Fibroblast of lung (primary cell): ENCODE data around the gene VAV1. TPM values are rescaled to one million over a fixed set of nuclear protein-coding genes. Genes with fewer than 3 reads are reported as not detected.

Source experiments
- DNase-seq, 2 donors: peaks; one replicate each; pipeline versions ENCODE4 v3.0.0 to v3.0.0-alpha.2; 2010; ENCODE audit warnings: low read depth in 2 of 2
- H2AFZ ChIP-seq: 2 replicates; pipeline ENCODE4 v1.5.1; 2012; ENCODE audit warnings: low read length, control low read depth, inconsistent platforms
- H3K27ac ChIP-seq: 2 replicates; pipeline ENCODE4 v1.5.1; 2011; ENCODE audit warnings: low read length, control low read depth; ENCODE audit not compliant: insufficient read depth
- H3K27me3 ChIP-seq: 2 replicates; pipeline ENCODE4 v1.5.1; 2011; ENCODE audit warnings: mild to moderate bottlenecking, low read length; ENCODE audit not compliant: control insufficient read depth, insufficient read depth
- H3K36me3 ChIP-seq: 2 replicates; pipeline ENCODE4 v1.5.1; 2011; ENCODE audit warnings: low read length; ENCODE audit not compliant: control insufficient read depth, insufficient read depth
- H3K4me1 ChIP-seq: 2 replicates; pipeline ENCODE4 v1.5.1; 2011; ENCODE audit warnings: low read length; ENCODE audit not compliant: control insufficient read depth, insufficient read depth; ENCODE audit errors: extremely low read depth
- H3K4me2 ChIP-seq: 2 replicates; pipeline ENCODE4 v1.5.1; 2011; ENCODE audit warnings: low read length, control low read depth; ENCODE audit not compliant: insufficient read depth; ENCODE audit errors: extremely low read depth
- H3K4me3 ChIP-seq, 4 experiments: fragments of 200-600 bp in 1 of 4; sonication (generic) in 1 of 4; replicated peaks in 1 of 4; 2 replicates each; pipeline ENCODE4 v1.5.1; 2011 to 2016; ENCODE audit warnings: low read length in 4 of 4, low read depth in 3 of 4, mild to moderate bottlenecking in 3 of 4, control low read depth in 2 of 4, inconsistent platforms in 1 of 4, mixed read lengths in 1 of 4; ENCODE audit not compliant: insufficient read depth in 1 of 4; ENCODE audit errors: control extremely low read depth in 1 of 4
- H3K79me2 ChIP-seq: 2 replicates; pipeline ENCODE4 v1.5.1; 2012; ENCODE audit warnings: mild to moderate bottlenecking, low read length, inconsistent platforms; ENCODE audit not compliant: control insufficient read depth, insufficient read depth
- H3K9ac ChIP-seq: 2 replicates; pipeline ENCODE4 v1.5.1; 2011; ENCODE audit warnings: mild to moderate bottlenecking, low read length, control low read depth; ENCODE audit not compliant: insufficient read depth
- H3K9me3 ChIP-seq: 2 replicates; pipeline ENCODE4 v1.5.1; 2012; ENCODE audit warnings: low read depth, low read length; ENCODE audit not compliant: control insufficient read depth, insufficient read depth
- H4K20me1 ChIP-seq: 2 replicates; pipeline ENCODE4 v1.5.1; 2011; ENCODE audit warnings: low read length; ENCODE audit not compliant: control insufficient read depth, insufficient read depth; ENCODE audit errors: extremely low read depth
- CTCF ChIP-seq, 2 donors: IDR thresholded peaks in 1 of 2; conservative IDR thresholded peaks in 1 of 2; 1 replicate in 1 of 2; 2 replicates in 1 of 2; pipeline ENCODE4 v1.5.1; 2011 to 2012; ENCODE audit warnings: low read length in 2 of 2, control low read depth in 1 of 2, inconsistent platforms in 1 of 2, low read depth in 1 of 2, mild to moderate bottlenecking in 1 of 2
- EZH2 ChIP-seq: IDR thresholded peaks from 2 replicates; pipeline ENCODE4 v1.5.1; 2012; ENCODE audit warnings: low read length, control low read depth, mild to moderate bottlenecking; ENCODE audit errors: missing control alignments
- polyA plus RNA-seq, 2 donors: library from polyadenylated mRNA; depleted of rRNA in 1 of 2; stranded (reverse) in 1 of 2; unstranded in 1 of 2; fragments of >200 nt; gene quantifications; 2 replicates each; pipeline ENCODE4 v1.2.1, GENCODE V29; 2011 to 2012; ENCODE audit warnings: missing spikeins in 1 of 2
- total RNA-seq: library from RNA; depleted of rRNA; stranded (reverse); fragments of >200 nt; gene quantifications from 2 replicates; pipeline ENCODE4 v1.2.1, GENCODE V29; 2014

VAV1 gene
- total and polyA plus RNA-seq, 2 donors (not counting 1 experiment from before 2014, with no cell fraction given) = not detected

DNA sequence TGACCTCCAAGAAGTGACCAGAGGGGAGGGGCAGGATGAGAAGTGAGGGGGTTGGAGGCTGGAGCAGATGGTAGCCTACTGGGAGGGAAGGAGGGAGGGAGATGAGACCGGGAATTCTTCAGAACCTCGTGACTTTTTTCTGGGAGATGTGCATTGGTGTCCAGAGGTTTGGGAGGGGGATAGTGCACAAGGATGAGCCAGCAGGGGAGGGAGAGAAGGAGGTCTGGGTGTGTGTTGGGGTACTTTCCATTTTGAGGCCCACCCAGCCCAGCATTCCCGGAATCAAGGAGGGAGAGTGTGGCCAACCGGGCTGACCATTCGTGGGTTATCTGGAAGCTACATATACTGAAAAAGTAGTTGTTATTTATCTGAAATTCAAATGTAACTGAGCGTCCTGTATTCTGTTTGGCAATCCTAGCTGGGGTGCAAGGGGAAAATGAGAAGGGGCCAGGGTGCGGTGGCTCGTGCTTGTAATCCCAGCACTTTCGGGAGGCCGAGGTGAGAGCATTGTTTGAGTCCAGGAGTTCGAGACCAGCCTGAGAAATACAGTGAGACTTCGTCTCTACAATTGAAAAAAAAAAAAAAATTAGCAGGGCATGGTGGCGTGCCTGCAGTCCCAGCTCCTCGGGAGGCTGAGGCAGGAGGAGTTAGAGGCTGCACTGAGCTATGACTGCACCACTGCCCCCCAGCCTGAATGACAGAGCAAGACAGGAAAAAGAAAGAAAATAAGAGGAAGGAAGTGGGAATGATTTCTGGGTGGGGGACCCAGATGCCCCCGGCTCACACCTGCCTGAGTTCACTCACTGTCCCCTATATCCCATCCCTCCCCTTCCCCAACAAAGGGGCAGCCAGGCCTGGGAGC, 47.6 kb upstream of the VAV1 start:
- H2AFZ ChIP-seq = no peak overlapping the region
- TF ChIP-seq EZH2 (no peak), CTCF (conservative IDR thresholded peaks at IDR 0.05 in 1 of 2, IDR thresholded peaks at IDR 0.05 in 1 of 2; ENCODE audit: low read depth in 1 of 2, low read length in 2 of 2) (no peak)
- H3K79me2 ChIP-seq = no peaks in the 10 kb centered on the region
- H3K4me2 ChIP-seq = no peak overlapping the region
- H3K27me3 ChIP-seq = no peaks in the 10 kb centered on the region
- no peak overlapping the region for H3K4me3 ChIP-seq
- no peaks in the 10 kb centered on the region for H3K4me1 ChIP-seq
- no peak for DNase-seq
- H3K27ac ChIP-seq = no peak overlapping the region
- H4K20me1 ChIP-seq = no peaks in the 10 kb centered on the region
- H3K9me3 ChIP-seq = no peaks in the 10 kb centered on the region
- no peaks in the 10 kb centered on the region for H3K36me3 ChIP-seq
- no peak overlapping the region for H3K9ac ChIP-seq

GRCh38 chr19:6725513-6726231, 46.8 kb upstream of the VAV1 start:
- Histone ChIP-seq H2AFZ (no peak overlapping the region), H3K4me3 (no peak overlapping the region), H3K79me2 (no peaks in the 10 kb centered on the region), H4K20me1 (no peaks in the 10 kb centered on the region), H3K9ac (no peak overlapping the region), H3K36me3 (no peaks in the 10 kb centered on the region), H3K27ac (no peak overlapping the region), H3K4me1 (no peaks in the 10 kb centered on the region), H3K27me3 (no peaks in the 10 kb centered on the region), H3K4me2 (no peak overlapping the region), H3K9me3 (no peaks in the 10 kb centered on the region)
- TF ChIP-seq EZH2 = no peak
- TF ChIP-seq CTCF (conservative IDR thresholded peaks at IDR 0.05 in 1 of 2, IDR thresholded peaks at IDR 0.05 in 1 of 2; ENCODE audit: low read depth in 1 of 2, low read length in 2 of 2) = no peak
- DNase-seq = no peak

- TF ChIP-seq CTCF (conservative IDR thresholded peaks at IDR 0.05 in 1 of 2, IDR thresholded peaks at IDR 0.05 in 1 of 2; ENCODE audit: low read depth in 1 of 2, low read length in 2 of 2) (no peak), EZH2 (no peak)
- no peaks in the 10 kb centered on the region for H3K4me1 ChIP-seq
- no peaks in the 10 kb centered on the region for H3K9me3 ChIP-seq
- H3K27ac ChIP-seq = no peak overlapping the region
- H3K4me3 ChIP-seq = no peak overlapping the region
- H3K79me2 ChIP-seq = no peaks in the 10 kb centered on the region
- H2AFZ ChIP-seq = no peak overlapping the region
- no peaks in the 10 kb centered on the region for H3K27me3 ChIP-seq
- no peak overlapping the region for H3K4me2 ChIP-seq
- H3K9ac ChIP-seq = no peak overlapping the region
- H3K36me3 ChIP-seq = peaks cover 3% of the 10 kb centered on the region
- DNase-seq = no peak
- H4K20me1 ChIP-seq = no peaks in the 10 kb centered on the region
Measured at GRCh38 chr19:6728346-6728745, 44.2 kb upstream of the VAV1 start.
